Stimulated activated CD8-positive, alpha-beta memory T cell treated with anti-CD3 and anti-CD28 coated beads, Interleukin-2, amount 100 ng/mL, for 1 hour (primary cell): Measurements from ENCODE around the gene LSM2.

Source experiments
- DNase-seq, 2 donors: peaks; one replicate each; pipeline ENCODE4 v3.0.0-alpha.2; 2020; ENCODE audit warnings: low read depth in 2 of 2

Gene LSM2

DNA sequence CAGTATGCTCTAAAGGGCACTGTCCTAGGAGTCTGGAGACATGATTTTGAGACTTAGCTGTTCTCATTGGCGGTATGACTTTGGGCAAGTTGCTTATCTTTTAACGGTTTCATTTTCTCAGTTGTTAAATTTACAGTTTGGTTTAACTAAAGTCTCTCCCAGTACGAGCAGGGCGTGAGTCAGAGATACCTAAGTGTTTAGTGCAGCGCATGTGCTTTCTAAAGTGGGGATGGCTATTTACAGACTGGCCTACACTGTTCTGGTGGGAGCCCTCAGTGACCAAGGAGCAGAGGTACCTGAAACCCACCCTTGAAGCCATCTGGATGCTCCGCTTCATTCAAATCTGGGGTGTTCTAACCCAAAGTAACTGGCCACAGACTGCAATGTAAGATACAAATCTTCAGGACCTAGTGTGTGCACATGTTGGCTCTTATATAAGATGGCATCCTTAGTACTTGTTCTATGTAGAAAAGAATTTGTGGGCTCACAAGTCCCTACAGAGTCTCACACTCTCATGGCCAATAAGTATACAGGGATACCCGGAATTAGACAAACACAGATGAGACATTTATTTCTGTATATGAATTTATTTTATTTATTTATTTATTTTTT is 56.2 kb downstream of the LSM2 start:
- DNase-seq = no peak

GRCh38 chr6:31749301-31750036 is 57.3 kb downstream of the LSM2 start:
- DNase-seq = no peak
